NCI-H1436 treated with DMSO at 0.1 percent for 48 hours (cell line): ENCODE measurements around the gene MATCAP1.

ENCODE experiments used
- DNase-seq: peaks from one replicate; lab custom pipeline; 2025; lab: John Stamatoyannopoulos, UW

Gene MATCAP1

GRCh38 chr16:67156143-67156844 lies 27.5 kb downstream of the MATCAP1 start:
- DNase-seq: no peak

- DNase-seq: no peak
Observed at GRCh38 chr16:67155295-67156142, 28.2 kb downstream of the MATCAP1 start.

GRCh38 chr16:67154578-67155294 lies 29.0 kb downstream of the MATCAP1 start:
- no peak for DNase-seq

- no peak for DNase-seq
Observed at GRCh38 chr16:67151431-67152097, 32.2 kb downstream of the MATCAP1 start.

- DNase-seq: no peak
Observed at GRCh38 chr16:67150833-67151396, 32.8 kb downstream of the MATCAP1 start, which contains the start of gene B3GNT9. B3GNT9 (minus strand) TSS chr16:67150998; CDS start chr16:67150485, 513 bp downstream.

- DNase-seq: no peak
Observed at GRCh38 chr16:67150047-67150832, 33.5 kb downstream of the MATCAP1 start.

GRCh38 chr16:67149276-67150046 lies 34.3 kb downstream of the MATCAP1 start:
- DNase-seq: no peak

- no peak for DNase-seq
Observed at GRCh38 chr16:67148656-67149275, 35.0 kb downstream of the MATCAP1 start.

GRCh38 chr16:67148221-67148620 lies 35.5 kb downstream of the MATCAP1 start:
- no peak for DNase-seq

GRCh38 chr16:67147437-67148140 lies 36.2 kb downstream of the MATCAP1 start:
- DNase-seq: no peak

- DNase-seq: no peak
Observed at GRCh38 chr16:67146523-67147357, 37.0 kb downstream of the MATCAP1 start.

GRCh38 chr16:67145746-67146145 lies 38.0 kb downstream of the MATCAP1 start:
- no peak for DNase-seq

- DNase-seq: no peak
Observed at GRCh38 chr16:67144943-67145342, 38.8 kb downstream of the MATCAP1 start.

GRCh38 chr16:67142342-67142741 lies 41.4 kb downstream of the MATCAP1 start:
- DNase-seq: no peak

GRCh38 chr16:67141391-67141790 lies 42.4 kb downstream of the MATCAP1 start:
- DNase-seq: no peak

- no peak for DNase-seq
Observed at GRCh38 chr16:67137605-67138004, 46.2 kb downstream of the MATCAP1 start.

- no peak for DNase-seq
Observed at GRCh38 chr16:67129422-67129821, 54.3 kb downstream of the MATCAP1 start.

- no peak for DNase-seq
Observed at GRCh38 chr16:67128887-67129286, 54.9 kb downstream of the MATCAP1 start.
